ENCODE data around the gene PSMG3.
"Not testable (repeated sequence)": the region's sequence is repeated elsewhere in the genome, so short reads cannot be mapped to it uniquely, and the experiment has no call there.

PSMG3 gene

GRCh38 chr7:1531263-1531978, 38.4 kb downstream of the PSMG3 start:
- DNase-seq = no peak

GRCh38 chr7:1530946-1531262, 38.9 kb downstream of the PSMG3 start:
- no peak for DNase-seq

- DNase-seq = no peak
These were observed 40.3 kb downstream of the PSMG3 start for GRCh38 chr7:1529383-1530116.

- DNase-seq = no peak
These were observed 43.5 kb downstream of the PSMG3 start for GRCh38 chr7:1526271-1526754.

GRCh38 chr7:1525409-1525808, 44.4 kb downstream of the PSMG3 start:
- no peak for DNase-seq

GRCh38 chr7:1523844-1524243, 46.0 kb downstream of the PSMG3 start:
- no peak for DNase-seq

GRCh38 chr7:1523208-1523607, 46.6 kb downstream of the PSMG3 start:
- DNase-seq = no peak

- DNase-seq = no peak
These were observed 48.4 kb downstream of the PSMG3 start for GRCh38 chr7:1521456-1521855.

- DNase-seq = no peak
These were observed 49.1 kb downstream of the PSMG3 start for GRCh38 chr7:1520539-1521234.

- not testable (repeated sequence) for DNase-seq
These were observed 50.4 kb downstream of the PSMG3 start for GRCh38 chr7:1519322-1519922.

All from NCI-H1436 (cell line).